SK-N-SH (cell line): ENCODE data around the gene PLCG1. TPM values are rescaled to one million over a fixed set of nuclear protein-coding genes. Genes with fewer than 3 reads are reported as not detected.

Source experiments
- CTCF ChIA-PET: fragments of 300-600, 350-600 bp; formaldehyde crosslinking; extraction: SDS; loops from one replicate; lab custom pipeline; 2021; lab: Yijun Ruan, JAX
- POLR2A ChIA-PET: fragments of 350-600 bp; sonication (Branson Sonifier 250); formaldehyde crosslinking; extraction: SDS; loops from one replicate; lab custom pipeline; 2020; ENCODE audit warnings: antibody characterized with exemption, inconsistent platforms; lab: Yijun Ruan, JAX
- DNase-seq: peaks from one replicate; pipeline ENCODE4 v3.0.0; 2012
- H2AFZ ChIP-seq: fragments of 200-600 bp; sonication (generic); 2 replicates; pipeline ENCODE4 v1.8.1; 2016; ENCODE audit warnings: antibody characterized with exemption, mild to moderate bottlenecking, low read depth
- H3F3A ChIP-seq: fragments of 200-600 bp; sonication (generic); replicated peaks from 2 replicates; pipeline ENCODE3; 2016; ENCODE audit warnings: antibody characterized with exemption, mild to moderate bottlenecking; ENCODE audit not compliant: insufficient read depth
- H3K27ac ChIP-seq, 2 experiments: fragments of 200-500 bp in 1 of 2; fragments of 200-600 bp in 1 of 2; sonication (Bioruptor generic) in 1 of 2; sonication (generic), shearing (Covaris generic) in 1 of 2; 2 replicates each; pipeline versions ENCODE4 v1.5.1 to v1.6.1; 2014 to 2016; ENCODE audit warnings: low read depth in 2 of 2, inconsistent platforms in 1 of 2, low read length in 1 of 2, mild to moderate bottlenecking in 1 of 2, mixed read lengths in 1 of 2
- H3K27me3 ChIP-seq: fragments of 200-600 bp; sonication (generic), shearing (Covaris generic); 2 replicates; pipeline ENCODE4 v1.6.1; 2016; ENCODE audit warnings: mixed run types; ENCODE audit not compliant: insufficient read depth
- H3K36me3 ChIP-seq, 2 experiments: fragments of 200-500 bp in 1 of 2; fragments of 200-600 bp in 1 of 2; sonication (Bioruptor generic) in 1 of 2; sonication (generic) in 1 of 2; replicated peaks in 1 of 2; 2 replicates each; pipeline versions ENCODE3 to v1.5.1; 2014 to 2016; ENCODE audit warnings: low read length in 1 of 2, mild to moderate bottlenecking in 1 of 2; ENCODE audit not compliant: insufficient read depth in 2 of 2, control insufficient read depth in 1 of 2
- H3K4me1 ChIP-seq, 2 experiments: fragments of 200-500 bp in 1 of 2; fragments of 200-600 bp in 1 of 2; sonication (Bioruptor generic) in 1 of 2; sonication (generic), shearing (Covaris generic) in 1 of 2; 2 replicates each; pipeline versions ENCODE4 v1.5.1 to v1.6.1; 2014 to 2016; ENCODE audit warnings: low read depth in 1 of 2, low read length in 1 of 2, mixed run types in 1 of 2; ENCODE audit not compliant: insufficient read depth in 2 of 2, control insufficient read depth in 1 of 2
- H3K4me2 ChIP-seq: fragments of 200-600 bp; sonication (generic), shearing (Covaris generic); 2 replicates; pipeline ENCODE4 v1.6.1; 2017; ENCODE audit warnings: mixed run types
- H3K4me3 ChIP-seq, 2 experiments: fragments of 200-500 bp in 1 of 2; fragments of 200-600 bp in 1 of 2; sonication (Bioruptor generic) in 1 of 2; sonication (generic), shearing (Covaris generic) in 1 of 2; 2 replicates each; pipeline versions ENCODE4 v1.5.1 to v1.8.1; 2014 to 2016; ENCODE audit warnings: low read depth in 2 of 2, inconsistent platforms in 1 of 2, low read length in 1 of 2, mild to moderate bottlenecking in 1 of 2, mixed read lengths in 1 of 2, moderate library complexity in 1 of 2
- H3K79me2 ChIP-seq: fragments of 200-600 bp; sonication (generic); 2 replicates; pipeline ENCODE4 v1.8.1; 2017; ENCODE audit warnings: mild to moderate bottlenecking; ENCODE audit not compliant: insufficient read depth
- H3K9ac ChIP-seq: fragments of 200-600 bp; sonication (generic); 2 replicates; pipeline ENCODE4 v1.6.1; 2017; ENCODE audit warnings: mixed run types
- H3K9me2 ChIP-seq: fragments of 200-600 bp; sonication (generic); 2 replicates; pipeline ENCODE4 v1.6.1; 2017; ENCODE audit warnings: mixed run types
- H3K9me3 ChIP-seq: fragments of 200-600 bp; sonication (generic); 2 replicates; pipeline ENCODE4 v1.6.1; 2017; ENCODE audit warnings: mixed run types, mild to moderate bottlenecking, moderate library complexity
- H4K20me1 ChIP-seq: fragments of 200-600 bp; sonication (generic); 2 replicates; pipeline ENCODE4 v1.6.1; 2017; ENCODE audit warnings: mild to moderate bottlenecking, mixed run types; ENCODE audit not compliant: insufficient read depth
- EP300 ChIP-seq, 2 experiments: IDR thresholded peaks; 2 replicates each; pipeline versions ENCODE4 v1.4.0 to v1.6.1; 2012; ENCODE audit warnings: borderline replicate concordance in 1 of 2, low read depth in 1 of 2, low read length in 1 of 2
- FOSL2 ChIP-seq: IDR thresholded peaks from 2 replicates; pipeline ENCODE4 v1.4.0; 2012; ENCODE audit warnings: low read depth, mild to moderate bottlenecking, moderate library complexity, borderline replicate concordance
- FOXJ3 ChIP-seq: sonication (generic); formaldehyde crosslinking; IDR thresholded peaks from 2 replicates; pipeline ENCODE4 v1.5.1; 2020; ENCODE audit warnings: mild to moderate bottlenecking, missing genetic modification reagents
- FOXM1 ChIP-seq: IDR thresholded peaks from 2 replicates; pipeline ENCODE4 v1.4.0; 2012; ENCODE audit warnings: low read depth, mild to moderate bottlenecking
- JUND ChIP-seq: IDR thresholded peaks from 2 replicates; pipeline ENCODE4 v1.4.0; 2012
- NRF1 ChIP-seq: IDR thresholded peaks from 2 replicates; pipeline ENCODE4 v1.6.1; 2012; ENCODE audit warnings: low read depth, mild to moderate bottlenecking, low read length
- RAD21 ChIP-seq: IDR thresholded peaks from 2 replicates; pipeline ENCODE4 v1.6.1; 2012; ENCODE audit warnings: mild to moderate bottlenecking, low read length
- RFX5 ChIP-seq: IDR thresholded peaks from 2 replicates; pipeline ENCODE4 v1.6.1; 2012; ENCODE audit warnings: mild to moderate bottlenecking, improper control_type of control experiment, low read length
- RXRA ChIP-seq: IDR thresholded peaks from 2 replicates; pipeline ENCODE4 v1.4.0; 2012; ENCODE audit warnings: low read depth, mild to moderate bottlenecking, borderline replicate concordance
- SMC3 ChIP-seq: IDR thresholded peaks from 2 replicates; pipeline ENCODE4 v1.6.1; 2012; ENCODE audit warnings: low read depth, low read length, improper control_type of control experiment
- YY1 ChIP-seq: IDR thresholded peaks from 2 replicates; pipeline ENCODE4 v1.4.0; 2012; ENCODE audit warnings: low read depth, mild to moderate bottlenecking
- WGBS: methylation state at CpG from one replicate; pipeline ENCODE4 v1.1.6; 2017; ENCODE audit warnings: low lambda C conversion rate; 5-methylcytosine and 5-hydroxymethylcytosine counted together
- polyA plus RNA-seq, 3 experiments: library from polyadenylated mRNA; depleted of rRNA; stranded (reverse); fragments of >200 nt; gene quantifications; 2 replicates each; pipeline ENCODE4 v1.2.3, GENCODE V29; 2012
- TF ChIP-seq, protein P1 (sequence below): fragments of 150-350 bp; IDR thresholded peaks from 2 replicates; pipeline ENCODE4 v1.6.1; 2016; ENCODE audit warnings: mild to moderate bottlenecking, low read depth, low read length
- TF ChIP-seq, protein P2 (sequence below): fragments of 200-600 bp; sonication (generic); IDR thresholded peaks from 2 replicates; pipeline ENCODE4 v1.6.1; 2017; ENCODE audit warnings: antibody characterized with exemption, mild to moderate bottlenecking, moderate library complexity

Gene PLCG1
- polyA plus RNA-seq, 1 of the 3 experiments (the other 2 are of a cell fraction): 81.4 TPM

DNA sequence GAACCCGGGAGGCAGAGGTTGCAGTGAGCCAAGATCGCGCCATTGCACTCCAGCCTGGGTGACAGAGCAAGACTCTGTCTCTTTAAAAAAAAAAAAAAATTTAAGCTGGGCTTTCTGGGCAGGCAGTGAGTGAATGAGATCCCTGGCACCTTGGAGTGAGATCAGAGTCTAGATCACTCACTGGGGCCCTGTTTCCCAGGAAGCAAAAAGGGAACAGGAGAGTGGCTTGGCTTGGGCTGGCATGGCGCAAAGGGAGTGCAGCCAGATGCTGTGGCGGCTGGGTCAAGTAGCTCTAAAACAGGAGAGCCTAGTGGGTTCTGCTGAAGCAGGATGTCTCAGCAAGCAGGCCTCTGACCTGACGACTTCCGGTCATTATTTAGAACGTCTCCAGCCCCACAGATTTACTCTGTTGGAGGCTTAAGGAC, 10.4 kb downstream of the PLCG1 start:
- no peak overlapping the region for H3K4me2 ChIP-seq
- ChIA-PET POLR2A (no interaction called here), CTCF (no interaction called here)
- 80% methylated on average over 8 of the region's 8 CpGs for WGBS
- no peaks in the 10 kb centered on the region for H3K9me3 ChIP-seq
- no peak for DNase-seq
- H3K4me3 ChIP-seq: no peak overlapping the region
- peaks cover 100% of the 10 kb centered on the region for H4K20me1 ChIP-seq
- H3K9ac ChIP-seq: no peak overlapping the region
- no peak overlapping the region for H2AFZ ChIP-seq
- H3K27me3 ChIP-seq: no peaks in the 10 kb centered on the region
- no peaks in the 10 kb centered on the region for H3K9me2 ChIP-seq
- peaks cover 10 to 28% of the 10 kb centered on the region in 2 experiments; a peak in 2 of 4 replicates for H3K4me1 ChIP-seq
- TF ChIP-seq, protein P1, sequence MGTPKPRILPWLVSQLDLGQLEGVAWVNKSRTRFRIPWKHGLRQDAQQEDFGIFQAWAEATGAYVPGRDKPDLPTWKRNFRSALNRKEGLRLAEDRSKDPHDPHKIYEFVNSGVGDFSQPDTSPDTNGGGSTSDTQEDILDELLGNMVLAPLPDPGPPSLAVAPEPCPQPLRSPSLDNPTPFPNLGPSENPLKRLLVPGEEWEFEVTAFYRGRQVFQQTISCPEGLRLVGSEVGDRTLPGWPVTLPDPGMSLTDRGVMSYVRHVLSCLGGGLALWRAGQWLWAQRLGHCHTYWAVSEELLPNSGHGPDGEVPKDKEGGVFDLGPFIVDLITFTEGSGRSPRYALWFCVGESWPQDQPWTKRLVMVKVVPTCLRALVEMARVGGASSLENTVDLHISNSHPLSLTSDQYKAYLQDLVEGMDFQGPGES: no peak
- TF ChIP-seq FOSL2 (no peak), YY1 (no peak), FOXM1 (no peak), RFX5 (no peak), RAD21 (no peak), NRF1 (no peak), EP300 (IDR thresholded peaks at IDR 0.05; ENCODE audit: borderline replicate concordance in 1 of 2, low read depth in 1 of 2, low read length in 1 of 2) (no peak), SMC3 (no peak), JUND (no peak)
- TF ChIP-seq, protein P2, sequence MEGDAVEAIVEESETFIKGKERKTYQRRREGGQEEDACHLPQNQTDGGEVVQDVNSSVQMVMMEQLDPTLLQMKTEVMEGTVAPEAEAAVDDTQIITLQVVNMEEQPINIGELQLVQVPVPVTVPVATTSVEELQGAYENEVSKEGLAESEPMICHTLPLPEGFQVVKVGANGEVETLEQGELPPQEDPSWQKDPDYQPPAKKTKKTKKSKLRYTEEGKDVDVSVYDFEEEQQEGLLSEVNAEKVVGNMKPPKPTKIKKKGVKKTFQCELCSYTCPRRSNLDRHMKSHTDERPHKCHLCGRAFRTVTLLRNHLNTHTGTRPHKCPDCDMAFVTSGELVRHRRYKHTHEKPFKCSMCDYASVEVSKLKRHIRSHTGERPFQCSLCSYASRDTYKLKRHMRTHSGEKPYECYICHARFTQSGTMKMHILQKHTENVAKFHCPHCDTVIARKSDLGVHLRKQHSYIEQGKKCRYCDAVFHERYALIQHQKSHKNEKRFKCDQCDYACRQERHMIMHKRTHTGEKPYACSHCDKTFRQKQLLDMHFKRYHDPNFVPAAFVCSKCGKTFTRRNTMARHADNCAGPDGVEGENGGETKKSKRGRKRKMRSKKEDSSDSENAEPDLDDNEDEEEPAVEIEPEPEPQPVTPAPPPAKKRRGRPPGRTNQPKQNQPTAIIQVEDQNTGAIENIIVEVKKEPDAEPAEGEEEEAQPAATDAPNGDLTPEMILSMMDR: no peak
- peaks cover 5 to 6% of the 10 kb centered on the region in 2 experiments for H3K36me3 ChIP-seq
- no peaks in the 10 kb centered on the region for H3F3A ChIP-seq
- H3K79me2 ChIP-seq: peaks cover 100% of the 10 kb centered on the region
- no peak overlapping the region; a peak in 1 of 4 replicates for H3K27ac ChIP-seq

DNA sequence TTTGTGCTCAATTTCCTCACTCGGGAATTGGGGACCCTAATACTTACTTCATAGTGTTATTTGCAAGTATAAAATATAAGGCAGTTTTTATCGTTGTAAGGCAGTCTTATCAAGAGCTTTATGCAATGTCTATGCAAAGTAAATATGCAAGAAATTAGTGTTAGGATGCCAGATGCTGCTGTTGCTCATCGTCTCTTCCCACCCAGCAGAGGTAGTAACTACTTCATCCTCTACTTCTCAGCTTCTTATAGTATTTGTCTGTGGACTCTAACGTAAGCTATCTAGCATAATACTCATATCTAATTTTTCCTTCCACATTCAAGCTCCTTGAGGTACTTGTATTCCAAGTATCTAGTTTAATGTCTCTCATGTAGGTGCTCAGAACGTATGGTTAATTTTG, 11.6 kb downstream of the PLCG1 start:
- no peak for TF ChIP-seq RXRA
- TF ChIP-seq FOXJ3 (CRISPR knock-in tag): no peak
- WGBS: 90% methylated on average over 5 of the region's 5 CpGs
- Histone ChIP-seq H3K4me3 (no peak overlapping the region), H3K79me2 (peaks cover 100% of the 10 kb centered on the region), H3K9ac (no peak overlapping the region), H4K20me1 (peaks cover 100% of the 10 kb centered on the region), H3K9me3 (no peaks in the 10 kb centered on the region), H3K27ac (no peak overlapping the region), H3K4me1 (peaks cover 10 to 21% of the 10 kb centered on the region in 2 experiments; a peak in 2 of 4 replicates), H3K36me3 (peaks cover 4 to 6% of the 10 kb centered on the region in 2 experiments), H3K27me3 (no peaks in the 10 kb centered on the region), H2AFZ (no peak overlapping the region), H3K4me2 (no peak overlapping the region), H3F3A (no peaks in the 10 kb centered on the region), H3K9me2 (no peaks in the 10 kb centered on the region)
- no peak for DNase-seq
- ChIA-PET CTCF (interaction anchor here (1.2 to 2.2 kb wide), 4 partner anchors 84 to 191 kb away, joined by 3 to 11 read pairs (median 4); partner anchors contain the start of gene LPIN3), POLR2A (no interaction called here)
